GM19193 (cell line): ENCODE data around the gene CBR3.

Source experiments
- POLR2A ChIP-seq: IDR thresholded peaks from 4 replicates; pipeline ENCODE4 v1.6.1; 2011; ENCODE audit not compliant: insufficient read depth, insufficient read length; ENCODE audit errors: extremely low read depth

The CBR3 gene

DNA sequence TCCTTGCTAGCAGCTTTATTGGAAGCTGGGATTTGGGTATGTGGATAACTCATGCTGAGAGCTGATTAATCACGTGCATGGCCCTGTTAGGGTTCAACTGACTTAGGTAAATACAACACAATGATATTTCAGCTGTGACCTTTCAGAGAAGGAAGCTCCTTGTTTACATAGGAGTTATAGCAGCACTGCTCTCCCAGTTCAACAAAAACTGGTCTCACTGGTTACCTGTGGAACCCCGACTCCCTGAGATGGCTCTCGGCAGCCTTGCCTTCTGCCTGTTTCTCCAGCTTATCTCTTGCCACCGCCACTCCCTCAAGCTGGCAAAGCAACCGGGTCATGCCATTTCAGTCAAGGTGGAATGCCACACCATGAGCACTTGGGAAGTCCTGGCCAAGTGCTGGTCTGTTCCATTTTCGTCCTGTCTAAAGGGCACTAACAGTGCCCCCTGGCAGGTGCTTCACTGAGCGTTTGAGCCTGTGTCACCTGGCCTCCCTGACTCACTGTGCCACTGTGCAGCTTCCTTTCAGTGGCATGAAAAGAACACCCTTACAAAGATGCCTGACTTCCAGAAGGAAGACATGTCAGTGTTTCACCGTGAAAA, 53.3 kb downstream of the CBR3 start:
- no peak for TF ChIP-seq POLR2A

- no peak for TF ChIP-seq POLR2A
Observed at GRCh38 chr21:36188937-36189336, 54.1 kb downstream of the CBR3 start.

DNA sequence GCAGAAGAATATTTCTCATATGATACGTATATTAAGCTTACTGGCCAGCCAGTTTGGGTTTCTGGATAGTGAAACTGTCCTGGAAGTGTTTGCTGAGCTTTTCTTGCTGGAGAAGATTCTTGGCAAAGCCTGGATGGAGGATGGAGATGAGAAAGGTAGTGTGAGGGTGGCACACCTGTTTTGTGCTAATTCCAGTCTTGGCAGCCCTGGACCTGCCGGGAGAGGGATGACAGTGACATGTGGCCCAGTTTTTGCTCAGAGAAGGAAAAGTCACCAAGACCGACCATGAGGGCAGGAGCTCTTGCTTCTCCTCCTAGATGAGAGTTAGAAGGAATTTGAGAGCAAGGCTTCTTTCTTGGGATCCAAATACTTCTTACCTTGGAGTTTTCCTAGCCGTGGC, 55.9 kb downstream of the CBR3 start:
- no peak for TF ChIP-seq POLR2A

DNA sequence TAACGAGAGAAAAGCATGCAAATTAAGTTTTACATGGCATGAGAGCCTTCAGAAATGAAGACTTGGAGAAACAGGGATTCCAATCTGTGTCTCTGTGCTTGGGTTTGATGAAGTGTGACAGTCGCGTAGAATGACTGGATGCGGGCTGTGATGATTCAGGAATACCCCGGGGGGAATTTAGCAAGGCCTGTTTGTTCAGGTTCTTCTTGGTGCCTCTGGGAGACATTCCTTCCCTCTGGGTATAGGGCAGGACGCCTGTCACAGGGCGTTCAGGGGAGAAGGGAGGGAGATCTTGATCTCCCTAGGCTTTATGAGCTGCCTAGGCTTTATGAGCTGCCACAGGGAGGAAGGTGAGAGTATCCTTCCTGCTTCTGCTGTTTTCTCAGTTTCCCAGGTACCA, 58.3 kb downstream of the CBR3 start:
- TF ChIP-seq POLR2A: no peak

- no peak for TF ChIP-seq POLR2A
Observed at GRCh38 chr21:36194024-36194423, 59.1 kb downstream of the CBR3 start.

- TF ChIP-seq POLR2A: no peak
Observed at GRCh38 chr21:36195613-36196012, 60.7 kb downstream of the CBR3 start.
